Measurements from ENCODE around the gene CYP4F22.
"Not testable (repeated sequence)": the region's sequence is repeated elsewhere in the genome, so short reads cannot be mapped to it uniquely, and the experiment has no call there.

Gene CYP4F22

GRCh38 chr19:15511671-15512424 is 3.5 kb downstream of the CYP4F22 start:
- no peak for TF ChIP-seq ZNF274 (IDR thresholded peaks at IDR 0.05; ENCODE audit: low read depth, low read length)
- H3K4me3 ChIP-seq (ENCODE audit: low read length) = no peak overlapping the region

- not testable (repeated sequence) for H3K4me3 ChIP-seq (ENCODE audit: low read length)
Observed at GRCh38 chr19:15515227-15515625, 6.9 kb downstream of the CYP4F22 start.

- no peak overlapping the region for H3K4me3 ChIP-seq (ENCODE audit: low read length)
- TF ChIP-seq ZNF274 (IDR thresholded peaks at IDR 0.05; ENCODE audit: low read depth, low read length) = no peak
Observed at GRCh38 chr19:15516363-15516762, 8.0 kb downstream of the CYP4F22 start.

- H3K4me3 ChIP-seq (ENCODE audit: low read length) = no peak overlapping the region
- TF ChIP-seq ZNF274 (IDR thresholded peaks at IDR 0.05; ENCODE audit: low read depth, low read length) = no peak
Observed at GRCh38 chr19:15517778-15518177, 9.5 kb downstream of the CYP4F22 start.

- no peak overlapping the region for H3K4me3 ChIP-seq (ENCODE audit: low read length)
- TF ChIP-seq ZNF274 (IDR thresholded peaks at IDR 0.05; ENCODE audit: low read depth, low read length) = no peak
Observed at GRCh38 chr19:15519433-15519976, 11.2 kb downstream of the CYP4F22 start.

- no peak for TF ChIP-seq ZNF274 (IDR thresholded peaks at IDR 0.05; ENCODE audit: low read depth, low read length)
- H3K4me3 ChIP-seq (ENCODE audit: low read length) = no peak overlapping the region
Observed at GRCh38 chr19:15524781-15525180, 16.5 kb downstream of the CYP4F22 start.

- no peak for TF ChIP-seq ZNF274 (IDR thresholded peaks at IDR 0.05; ENCODE audit: low read depth, low read length)
- no peak overlapping the region for H3K4me3 ChIP-seq (ENCODE audit: low read length)
Observed at GRCh38 chr19:15525291-15525690, 17.0 kb downstream of the CYP4F22 start.

- TF ChIP-seq ZNF274 (IDR thresholded peaks at IDR 0.05; ENCODE audit: low read depth, low read length) = no peak
- no peak overlapping the region for H3K4me3 ChIP-seq (ENCODE audit: low read length)
Observed at GRCh38 chr19:15526408-15526807, 18.1 kb downstream of the CYP4F22 start.

GRCh38 chr19:15527705-15528104 is 19.4 kb downstream of the CYP4F22 start:
- H3K4me3 ChIP-seq (ENCODE audit: low read length) = no peak overlapping the region
- no peak for TF ChIP-seq ZNF274 (IDR thresholded peaks at IDR 0.05; ENCODE audit: low read depth, low read length)

GRCh38 chr19:15529774-15530372 is 21.5 kb downstream of the CYP4F22 start:
- no peak overlapping the region for H3K4me3 ChIP-seq (ENCODE audit: low read length)
- no peak for TF ChIP-seq ZNF274 (IDR thresholded peaks at IDR 0.05; ENCODE audit: low read depth, low read length)

GRCh38 chr19:15532779-15533521 is 24.6 kb downstream of the CYP4F22 start:
- TF ChIP-seq ZNF274 (IDR thresholded peaks at IDR 0.05; ENCODE audit: low read depth, low read length) = no peak
- no peak overlapping the region for H3K4me3 ChIP-seq (ENCODE audit: low read length)

GRCh38 chr19:15533522-15533830 is 25.2 kb downstream of the CYP4F22 start:
- not testable (repeated sequence) for H3K4me3 ChIP-seq (ENCODE audit: low read length)

GRCh38 chr19:15534957-15535864 is 26.9 kb downstream of the CYP4F22 start:
- no peak for TF ChIP-seq ZNF274 (IDR thresholded peaks at IDR 0.05; ENCODE audit: low read depth, low read length)
- H3K4me3 ChIP-seq (ENCODE audit: low read length) = no peak overlapping the region

GRCh38 chr19:15536350-15536749 is 28.0 kb downstream of the CYP4F22 start:
- TF ChIP-seq ZNF274 (IDR thresholded peaks at IDR 0.05; ENCODE audit: low read depth, low read length) = no peak
- no peak overlapping the region for H3K4me3 ChIP-seq (ENCODE audit: low read length)
